GM19468 (cell line): ENCODE data around the gene CYSTM1.

ENCODE experiments used
- ATAC-seq: cut with Tn5 transposase; IDR thresholded peaks from one replicate; pipeline ENCODE4 v1.9.1; 2021; ENCODE audit warnings: mild to moderate bottlenecking, moderate library complexity, moderate number of reproducible peaks; ENCODE audit not compliant: unreplicated experiment; ENCODE audit errors: extremely low read depth

The CYSTM1 gene

GRCh38 chr5:140228364-140228837 lies 53.4 kb downstream of the CYSTM1 start:
- ATAC-seq: no peak

GRCh38 chr5:140230373-140230772 lies 55.4 kb downstream of the CYSTM1 start:
- no peak for ATAC-seq

- no peak for ATAC-seq
Observed at GRCh38 chr5:140232731-140233130, 57.7 kb downstream of the CYSTM1 start.

GRCh38 chr5:140234377-140234989 lies 59.5 kb downstream of the CYSTM1 start:
- no peak for ATAC-seq

GRCh38 chr5:140235791-140236551 lies 61.0 kb downstream of the CYSTM1 start:
- no peak for ATAC-seq

- no peak for ATAC-seq
Observed at GRCh38 chr5:140236891-140237598, 62.1 kb downstream of the CYSTM1 start.

- no peak for ATAC-seq
Observed at GRCh38 chr5:140238756-140239155, 63.8 kb downstream of the CYSTM1 start.

GRCh38 chr5:140239461-140239860 lies 64.5 kb downstream of the CYSTM1 start:
- no peak for ATAC-seq

GRCh38 chr5:140239939-140240700 lies 65.1 kb downstream of the CYSTM1 start:
- ATAC-seq: no peak

- ATAC-seq: no peak
Observed at GRCh38 chr5:140240987-140241706, 66.2 kb downstream of the CYSTM1 start.

GRCh38 chr5:140242099-140242498 lies 67.1 kb downstream of the CYSTM1 start:
- ATAC-seq: no peak

GRCh38 chr5:140242890-140243585 lies 68.0 kb downstream of the CYSTM1 start:
- ATAC-seq: no peak

- no peak for ATAC-seq
Observed at GRCh38 chr5:140243706-140244250, 68.8 kb downstream of the CYSTM1 start.

- no peak for ATAC-seq
Observed at GRCh38 chr5:140244525-140245025, 69.6 kb downstream of the CYSTM1 start.

GRCh38 chr5:140245341-140245740 lies 70.4 kb downstream of the CYSTM1 start:
- ATAC-seq: no peak

- ATAC-seq: no peak
Observed at GRCh38 chr5:140245926-140246325, 70.9 kb downstream of the CYSTM1 start.

- no peak for ATAC-seq
Observed at GRCh38 chr5:140246378-140247122, 71.6 kb downstream of the CYSTM1 start.

- ATAC-seq: no peak
Observed at GRCh38 chr5:140248414-140248813, 73.4 kb downstream of the CYSTM1 start.
